Sigmoid colon (tissue), 7 donors: ENCODE measurements around the gene ADAMTS2. TPM values are rescaled to one million over a fixed set of nuclear protein-coding genes. Genes with fewer than 3 reads are reported as not detected.

Experiments used
- DNase-seq: peaks from one replicate; pipeline ENCODE4 v3.0.0-alpha.2; 2019
- H3K27ac ChIP-seq, 4 donors: fragments of 200-600 bp; sonication (generic); one replicate each; pipeline ENCODE4 v1.5.1; 2016 to 2019; ENCODE audit warnings: mild to moderate bottlenecking in 1 of 4
- H3K27me3 ChIP-seq, 3 donors: fragments of 200-600 bp; sonication (generic); one replicate each; pipeline ENCODE4 v1.5.1; 2019; ENCODE audit warnings: mild to moderate bottlenecking in 1 of 3
- H3K36me3 ChIP-seq, 4 donors: fragments of 200-600 bp; sonication (generic); one replicate each; pipeline ENCODE4 v1.5.1; 2016 to 2019
- H3K4me1 ChIP-seq, 4 donors: fragments of 200-600 bp; sonication (generic); one replicate each; pipeline ENCODE4 v1.5.1; 2017 to 2019
- H3K4me3 ChIP-seq, 4 donors: fragments of 200-600 bp; sonication (generic); one replicate each; pipeline ENCODE4 v1.5.1; 2017 to 2019; ENCODE audit warnings: mild to moderate bottlenecking in 2 of 4, moderate library complexity in 1 of 4
- H3K9me3 ChIP-seq, 4 donors: fragments of 200-600 bp in 3 of 4; sonication (generic) in 3 of 4; one replicate each; pipeline versions ENCODE4 v1.5.1 to v1.6.1; 2013 to 2019
- CTCF ChIP-seq, 4 experiments: fragments of 450-650 bp in 3 of 4; fragments of 200-600 bp in 1 of 4; IDR thresholded peaks; one replicate each; pipeline ENCODE4 v1.5.1; 2016 to 2019; ENCODE audit warnings: antibody characterized with exemption in 4 of 4, mild to moderate bottlenecking in 3 of 4, moderate library complexity in 2 of 4
- EP300 ChIP-seq, 4 donors: sonication (generic); formaldehyde crosslinking; IDR thresholded peaks; one replicate each; pipeline ENCODE4 v1.6.1; 2017; ENCODE audit warnings: antibody characterized with exemption in 4 of 4
- POLR2A ChIP-seq, 2 donors: fragments of 450-650 bp; IDR thresholded peaks; one replicate each; pipeline ENCODE4 v1.6.1; 2016; ENCODE audit warnings: antibody characterized with exemption in 2 of 2, mild to moderate bottlenecking in 2 of 2, moderate library complexity in 2 of 2
- POLR2AphosphoS5 ChIP-seq, 4 donors: sonication (generic); formaldehyde crosslinking; IDR thresholded peaks; one replicate each; pipeline ENCODE4 v1.6.1; 2017; ENCODE audit warnings: antibody characterized with exemption in 4 of 4
- WGBS, 2 donors: extraction: QIAGEN DNeasy Blood & Tissue Kit; methylation state at CpG; one replicate each; pipeline ENCODE4 v1.1.7; 2013; 5-methylcytosine and 5-hydroxymethylcytosine counted together
- intact Hi-C: fragments of 100-400 bp; cut with DNase I; formaldehyde crosslinking; loops from one replicate; pipeline ENCODE4 v1.15.1; 2023
- polyA plus RNA-seq, 3 donors: library from polyadenylated mRNA; stranded (reverse); fragments of 200-250 nt; gene quantifications; one replicate each; pipeline ENCODE4 v1.2.3, GENCODE V29; 2013
- total RNA-seq, 4 donors: library from RNA; depleted of rRNA; stranded (reverse); fragments of >200 nt; gene quantifications; one replicate each; pipeline ENCODE4 v1.1.0, GENCODE V29; 2016
- donor health status: healthy with polysubstance abuse.
- donor health status: Bipolar disorder and iron deficiency.
- donor health status: healthy.

The ADAMTS2 gene
- total and polyA plus RNA-seq, 7 donors, result 0.69 to 33.2 (median 9.2) TPM

GRCh38 chr5:179151286-179152118, 193.8 kb downstream of the ADAMTS2 start:
- Histone ChIP-seq H3K27me3 (no peaks in the 10 kb centered on the region), H3K4me3 (no peak overlapping the region), H3K4me1 (no peaks in the 10 kb centered on the region), H3K9me3 (no peaks in the 10 kb centered on the region), H3K27ac (no peak overlapping the region), H3K36me3 (no peaks in the 10 kb centered on the region)
- DNase-seq, result peak; percentile 48
- TF ChIP-seq EP300 (IDR thresholded peaks at IDR 0.05) (no peak), POLR2A (IDR thresholded peaks at IDR 0.05) (no peak), POLR2AphosphoS5 (IDR thresholded peaks at IDR 0.05) (no peak), CTCF (IDR thresholded peaks at IDR 0.05) (no peak)
- intact Hi-C loops, result no loop called here
- WGBS, 2 donors, result 87 to 89% methylated on average over 11 of the region's 11 CpGs

- peak; percentile 43 for DNase-seq
- H3K9me3 ChIP-seq, result no peaks in the 10 kb centered on the region
- no peaks in the 10 kb centered on the region for H3K4me1 ChIP-seq
- H3K27me3 ChIP-seq, result no peaks in the 10 kb centered on the region
- H3K27ac ChIP-seq, result no peak overlapping the region
- no peak for TF ChIP-seq CTCF (IDR thresholded peaks at IDR 0.05)
- TF ChIP-seq EP300 (IDR thresholded peaks at IDR 0.05), result no peak
- no peak for TF ChIP-seq POLR2A (IDR thresholded peaks at IDR 0.05)
- TF ChIP-seq POLR2AphosphoS5 (IDR thresholded peaks at IDR 0.05), result no peak
- 55 to 80% methylated on average over 7 of the region's 7 CpGs for WGBS, 2 donors
- H3K4me3 ChIP-seq, result no peak overlapping the region
- H3K36me3 ChIP-seq, result no peaks in the 10 kb centered on the region
- intact Hi-C loops, result no loop called here
Observed at GRCh38 chr5:179150011-179150410, 195.2 kb downstream of the ADAMTS2 start.

- H3K4me3 ChIP-seq, result no peak overlapping the region
- no peaks in the 10 kb centered on the region for H3K36me3 ChIP-seq
- H3K9me3 ChIP-seq, result no peaks in the 10 kb centered on the region
- no peaks in the 10 kb centered on the region for H3K27me3 ChIP-seq
- intact Hi-C loops, result no loop called here
- TF ChIP-seq CTCF (IDR thresholded peaks at IDR 0.05), result no peak
- TF ChIP-seq POLR2A (IDR thresholded peaks at IDR 0.05), result no peak
- TF ChIP-seq POLR2AphosphoS5 (IDR thresholded peaks at IDR 0.05), result no peak
- TF ChIP-seq EP300 (IDR thresholded peaks at IDR 0.05), result no peak
- H3K4me1 ChIP-seq, result no peaks in the 10 kb centered on the region
- H3K27ac ChIP-seq, result no peak overlapping the region
- 86 to 90% methylated on average over 10 of the region's 10 CpGs for WGBS, 2 donors
- peak; percentile 40 for DNase-seq
Observed at GRCh38 chr5:179149278-179149677, 196.0 kb downstream of the ADAMTS2 start.

GRCh38 chr5:179148703-179149170, 196.5 kb downstream of the ADAMTS2 start:
- H3K4me1 ChIP-seq, result no peaks in the 10 kb centered on the region
- intact Hi-C loops, result no loop called here
- H3K27me3 ChIP-seq, result no peaks in the 10 kb centered on the region
- H3K4me3 ChIP-seq, result no peak overlapping the region
- H3K9me3 ChIP-seq, result no peaks in the 10 kb centered on the region
- no peak for TF ChIP-seq CTCF (IDR thresholded peaks at IDR 0.05)
- no peak for TF ChIP-seq POLR2A (IDR thresholded peaks at IDR 0.05)
- no peak for TF ChIP-seq EP300 (IDR thresholded peaks at IDR 0.05)
- no peak for TF ChIP-seq POLR2AphosphoS5 (IDR thresholded peaks at IDR 0.05)
- H3K27ac ChIP-seq, result no peak overlapping the region
- H3K36me3 ChIP-seq, result no peaks in the 10 kb centered on the region
- DNase-seq, result no peak
- 59 to 72% methylated on average over 9 of the region's 9 CpGs for WGBS, 2 donors
